SK-N-MC (cell line): Measurements from ENCODE around the gene PRPF6.

ENCODE experiments used
- EZH2 ChIP-seq: fragments of 200-600 bp; sonication (generic); IDR thresholded peaks from one replicate; pipeline ENCODE4 v1.6.1; 2017; ENCODE audit warnings: antibody characterized with exemption
- FOXP2 ChIP-seq: optimal IDR thresholded peaks from 2 replicates; pipeline ENCODE3; 2011; ENCODE audit warnings: mild to moderate bottlenecking, moderate library complexity; ENCODE audit not compliant: insufficient read depth; ENCODE audit errors: extremely low read length, control extremely low read depth
- POLR2AphosphoS5 ChIP-seq: IDR thresholded peaks from 2 replicates; pipeline ENCODE4 v1.6.1; 2012; ENCODE audit warnings: mild to moderate bottlenecking, low read depth, low read length, borderline replicate concordance

DNA sequence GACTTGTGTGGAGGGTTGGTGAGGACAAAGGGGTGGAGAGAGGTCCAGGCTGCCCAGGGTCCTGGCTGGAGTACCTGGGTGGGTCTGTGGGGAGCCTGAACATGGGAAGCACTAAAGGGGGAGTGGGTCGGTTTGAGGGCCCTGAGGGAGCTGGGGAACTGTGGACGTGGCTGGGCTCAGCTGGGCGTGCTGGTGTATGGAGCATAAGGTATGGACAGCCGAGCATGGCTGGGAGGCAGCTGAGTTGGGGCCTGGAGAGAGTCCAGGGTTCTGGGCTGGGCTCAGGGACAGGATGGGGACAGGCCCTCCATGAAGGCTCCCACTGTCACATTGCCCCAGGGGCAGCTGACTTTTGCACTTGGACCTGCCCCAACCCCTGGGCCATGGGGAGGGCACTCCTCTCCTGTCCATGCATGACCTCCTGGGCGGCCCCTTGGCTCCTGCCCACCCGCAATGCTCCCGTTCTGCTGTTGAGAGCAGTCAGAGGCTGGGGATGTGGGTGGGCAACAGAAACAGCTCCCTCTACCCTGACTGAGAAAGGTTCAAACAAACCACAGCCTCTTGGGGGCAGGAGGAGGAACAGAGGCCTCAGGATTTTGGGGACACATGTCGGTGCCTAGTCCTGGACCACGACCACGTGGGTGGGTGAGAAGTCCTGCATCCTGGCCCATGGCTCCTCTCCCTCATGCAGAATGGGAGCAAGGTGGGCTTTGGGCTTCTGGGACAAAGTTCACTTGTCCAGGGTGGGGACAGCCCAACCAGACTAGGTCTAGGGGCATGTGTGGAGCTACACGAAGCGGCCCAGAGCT is 59.5 kb downstream of the PRPF6 start:
- TF ChIP-seq POLR2AphosphoS5 (no peak), EZH2 (no peak), FOXP2 (no peak)
